NCI-H128 (cell line): ENCODE measurements around the gene TRAF3.
"Not testable (repeated sequence)": the region's sequence is repeated elsewhere in the genome, so short reads cannot be mapped to it uniquely, and the experiment has no call there.

Experiments
- DNase-seq: peaks from one replicate; lab custom pipeline; 2025; ENCODE audit not compliant: unreplicated experiment; lab: John Stamatoyannopoulos, UW

The TRAF3 gene

DNA sequence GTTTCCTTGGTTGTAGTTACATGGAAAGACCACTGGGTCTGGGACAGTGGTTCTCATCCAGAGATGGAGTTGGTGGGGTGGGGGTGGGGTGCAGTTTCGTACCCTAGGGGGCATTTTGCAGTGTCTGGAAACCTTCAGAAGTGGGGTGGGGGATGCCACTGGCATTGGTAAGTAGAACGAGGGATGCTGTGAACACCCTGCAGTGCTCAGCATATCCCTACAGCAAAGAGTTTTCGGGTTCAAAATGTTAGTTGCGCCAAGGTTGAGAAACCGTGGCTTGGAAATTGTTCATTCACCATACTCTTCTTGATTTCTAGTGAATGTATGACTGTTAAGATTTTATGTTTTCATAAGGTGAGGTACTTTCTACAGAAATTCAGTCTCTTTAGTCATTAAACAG, 28.7 kb downstream of the TRAF3 start:
- DNase-seq, result no peak

DNA sequence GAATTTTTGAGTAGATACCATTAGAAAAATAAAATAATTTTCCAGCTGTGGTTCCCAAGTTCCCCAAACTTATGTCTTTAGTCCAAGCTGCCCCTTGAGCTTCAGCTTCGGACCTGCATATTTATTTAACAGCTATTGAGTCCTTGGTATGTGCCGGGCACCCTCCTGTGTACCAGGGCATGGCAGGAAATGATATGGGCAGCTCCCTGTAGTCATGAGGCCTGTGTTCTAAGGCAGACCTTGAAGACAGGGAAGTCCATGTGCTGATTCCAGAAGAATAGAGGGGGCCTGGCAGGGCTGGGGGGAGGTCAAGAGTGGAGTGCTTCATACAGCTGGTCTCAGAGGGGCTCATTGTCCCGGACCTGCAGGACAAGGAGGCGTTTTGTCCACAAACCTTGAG, 29.2 kb downstream of the TRAF3 start:
- no peak for DNase-seq

DNA sequence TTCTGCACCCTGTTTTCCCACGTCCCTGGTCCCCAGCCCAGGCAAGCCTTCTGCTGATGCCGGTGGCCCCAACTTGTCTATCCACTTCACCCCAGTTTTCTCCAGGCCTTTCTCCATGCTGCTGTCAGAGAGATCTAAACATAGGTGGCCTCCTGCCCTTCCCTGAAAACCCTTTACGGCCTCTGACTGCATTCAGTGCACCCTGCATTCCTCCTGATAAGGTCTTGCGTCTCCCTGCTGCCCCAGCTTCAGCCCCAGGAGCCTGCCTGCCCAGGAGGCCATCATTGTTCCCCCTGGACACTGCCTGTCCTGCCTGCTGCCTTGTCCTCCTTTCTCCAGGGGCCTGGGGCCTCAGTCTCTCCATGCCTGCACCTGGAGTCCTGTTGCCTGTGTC, 29.8 kb downstream of the TRAF3 start:
- no peak for DNase-seq

DNA sequence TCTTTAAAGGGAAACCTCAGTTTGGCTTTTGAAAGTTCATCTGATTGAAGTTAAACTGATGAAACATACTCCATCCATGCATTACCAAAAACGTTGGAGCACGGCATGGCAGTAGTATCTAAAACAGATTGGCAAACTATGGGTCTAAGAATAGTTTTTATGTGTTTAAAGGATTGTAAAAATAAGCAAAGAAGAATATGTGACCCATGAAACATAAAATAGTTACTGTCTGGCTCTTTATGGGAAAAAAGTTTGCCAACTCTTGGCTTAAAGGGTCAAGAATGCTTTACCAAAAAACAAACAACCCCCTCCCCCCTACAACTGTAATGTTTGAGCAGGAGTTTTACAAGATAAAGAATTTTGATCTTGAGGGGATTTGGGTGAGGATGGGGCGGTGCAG, 32.6 kb downstream of the TRAF3 start:
- DNase-seq, result no peak

DNA sequence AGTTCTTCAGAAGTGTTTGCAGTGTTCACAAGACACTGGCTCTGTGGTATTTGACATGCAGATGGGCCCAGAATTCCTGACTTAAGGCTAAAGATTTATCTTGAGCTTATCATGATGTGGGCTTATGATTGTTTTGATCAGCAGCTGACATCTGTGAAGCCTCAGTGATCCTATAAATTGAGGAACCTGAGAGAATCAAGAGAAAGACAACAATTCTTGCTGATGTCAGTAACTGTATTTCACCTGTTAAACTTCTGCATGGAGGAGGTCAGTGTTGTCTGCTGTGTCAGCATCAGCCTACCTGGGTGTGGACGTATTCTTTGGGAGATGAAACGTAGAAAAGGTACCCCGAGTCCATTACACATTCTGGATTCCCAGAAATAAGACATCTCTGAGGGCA, 33.3 kb downstream of the TRAF3 start:
- no peak for DNase-seq

DNA sequence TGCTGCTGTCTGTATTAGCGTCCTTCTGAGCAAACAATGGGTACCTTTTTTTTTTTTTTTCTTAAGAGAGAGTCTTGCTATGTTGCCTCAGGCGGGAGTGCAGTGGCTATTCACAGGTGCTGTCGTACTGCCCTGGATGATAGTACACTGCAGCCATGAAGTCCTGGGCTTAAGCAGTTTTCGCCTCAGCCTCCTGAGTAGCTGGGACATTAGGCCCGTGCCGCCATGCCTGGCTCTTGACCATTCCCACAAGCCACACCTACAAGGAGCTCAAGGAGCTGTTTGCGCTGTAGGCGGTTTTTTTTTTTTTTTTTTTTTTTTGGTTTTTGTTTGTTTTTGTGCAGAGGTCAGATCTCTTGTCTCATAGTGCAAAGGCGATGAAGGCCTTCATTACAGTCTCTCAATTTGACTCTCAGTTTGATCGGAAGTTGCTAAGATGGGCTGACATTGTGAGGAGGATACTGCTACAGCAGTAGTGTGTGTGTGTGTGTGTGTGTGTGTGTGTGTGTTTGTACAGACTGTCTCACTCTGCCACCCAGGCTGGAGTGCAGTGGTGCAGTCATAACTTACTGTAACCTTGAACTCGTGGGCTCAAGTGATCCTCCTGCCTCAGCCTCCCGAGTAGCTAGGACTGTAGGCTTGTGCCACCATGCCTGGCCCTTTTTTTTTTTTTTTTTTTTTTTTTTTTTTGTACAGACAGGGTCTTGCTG, 34.2 kb downstream of the TRAF3 start:
- DNase-seq, result no peak

DNA sequence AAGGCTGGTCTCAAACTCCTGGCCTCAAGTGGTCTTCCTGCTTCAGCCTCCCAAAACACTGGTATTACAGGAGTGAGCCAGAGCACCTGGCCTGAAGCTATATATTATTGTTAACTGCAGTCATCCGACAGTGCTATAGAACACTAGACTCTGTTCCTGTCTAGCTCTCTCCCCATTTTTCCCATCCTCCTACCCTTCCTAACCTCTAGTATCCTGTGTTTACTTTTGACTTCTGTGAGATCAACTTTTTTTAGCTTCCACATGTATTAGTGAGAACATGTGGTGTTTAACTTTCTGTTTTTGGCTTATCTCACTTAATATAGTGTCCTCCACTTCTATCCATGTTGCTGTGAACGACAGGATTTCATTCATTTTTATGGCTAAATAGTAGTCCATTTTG, 34.7 kb downstream of the TRAF3 start:
- DNase-seq, result no peak

DNA sequence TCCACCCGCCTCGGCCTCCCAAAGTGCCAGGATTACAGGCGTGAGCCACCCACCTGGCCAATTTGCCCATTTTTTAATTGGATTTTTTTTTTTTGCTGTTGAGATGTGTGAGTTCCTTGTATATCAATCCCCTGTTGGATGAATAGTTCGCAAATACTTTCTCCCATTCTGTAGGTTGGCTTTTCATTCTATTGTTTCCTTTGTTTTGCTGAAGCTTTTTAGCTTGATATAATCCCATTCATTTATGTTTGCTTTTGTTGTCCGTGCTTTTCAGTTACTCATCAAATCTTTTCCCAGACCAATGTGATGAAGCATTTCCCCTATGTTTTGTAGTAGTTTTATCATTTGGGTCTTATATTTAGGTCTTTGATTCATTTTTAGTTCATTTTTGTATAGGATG, 36.4 kb downstream of the TRAF3 start:
- DNase-seq, result no peak

DNA sequence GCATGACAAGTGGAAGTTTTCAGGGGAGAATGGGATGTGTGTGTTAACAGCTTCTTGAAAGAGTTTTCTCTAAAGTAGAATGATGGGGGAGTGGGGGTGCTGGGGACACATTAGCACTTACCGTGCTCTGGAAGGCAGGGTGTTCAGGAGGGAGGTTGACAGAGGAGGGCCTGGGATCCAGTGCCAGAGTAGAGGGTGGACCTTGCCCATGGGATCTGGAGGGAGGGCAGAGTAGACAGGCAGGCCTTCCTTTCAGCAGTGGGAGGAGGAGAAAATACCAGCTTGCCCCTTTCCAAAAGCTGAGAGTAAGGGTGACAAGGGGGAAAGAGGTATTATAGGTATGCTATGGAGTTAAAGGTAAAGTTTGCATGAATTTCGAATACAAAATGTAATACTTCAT, 40.1 kb downstream of the TRAF3 start:
- no peak for DNase-seq

DNA sequence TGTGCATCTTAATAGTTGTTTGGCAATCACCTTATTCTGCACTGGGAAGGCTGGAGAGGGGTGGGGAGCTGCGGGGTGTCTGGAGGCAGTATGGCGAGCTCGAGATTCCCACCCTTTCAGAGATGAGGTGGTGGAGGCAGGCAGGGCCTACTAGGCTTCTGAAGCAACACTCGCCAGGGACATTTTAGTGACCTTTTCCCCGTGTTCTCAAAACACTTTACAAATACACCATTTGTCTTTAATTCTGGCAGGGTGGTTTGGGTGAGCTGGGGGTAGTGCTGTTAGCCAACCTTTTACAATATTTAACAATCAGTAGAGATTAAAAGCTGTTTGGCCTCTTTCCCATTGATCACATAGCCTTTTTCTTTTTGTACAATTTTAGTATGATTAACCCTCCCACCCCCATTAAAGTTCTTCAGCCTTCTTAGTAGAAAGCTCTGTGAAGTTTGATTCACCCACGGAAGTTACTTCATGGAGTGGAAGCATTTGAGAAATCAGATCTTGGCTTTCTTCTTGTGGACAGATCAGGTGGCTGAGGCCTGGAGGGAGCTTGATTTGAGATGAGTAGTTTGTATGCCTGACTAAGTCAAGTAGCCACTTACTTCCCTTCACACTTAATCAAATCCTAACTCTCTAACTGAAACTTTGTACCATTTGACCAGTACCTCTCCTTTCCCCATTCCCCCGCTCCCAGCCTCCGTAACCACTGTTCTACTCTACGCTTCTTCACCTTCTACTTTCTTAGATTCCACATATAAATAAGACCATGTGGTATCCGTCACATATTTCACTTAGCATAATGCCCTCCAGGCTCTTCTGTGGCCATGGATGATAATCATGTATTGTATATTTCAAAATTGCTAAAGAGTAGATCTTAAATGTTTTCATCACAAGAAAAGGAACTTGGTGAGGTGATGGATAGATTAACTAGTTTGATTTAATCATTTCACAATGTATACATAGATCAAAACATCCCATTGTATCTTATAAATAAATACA, 41.0 kb downstream of the TRAF3 start:
- DNase-seq, result no peak

DNA sequence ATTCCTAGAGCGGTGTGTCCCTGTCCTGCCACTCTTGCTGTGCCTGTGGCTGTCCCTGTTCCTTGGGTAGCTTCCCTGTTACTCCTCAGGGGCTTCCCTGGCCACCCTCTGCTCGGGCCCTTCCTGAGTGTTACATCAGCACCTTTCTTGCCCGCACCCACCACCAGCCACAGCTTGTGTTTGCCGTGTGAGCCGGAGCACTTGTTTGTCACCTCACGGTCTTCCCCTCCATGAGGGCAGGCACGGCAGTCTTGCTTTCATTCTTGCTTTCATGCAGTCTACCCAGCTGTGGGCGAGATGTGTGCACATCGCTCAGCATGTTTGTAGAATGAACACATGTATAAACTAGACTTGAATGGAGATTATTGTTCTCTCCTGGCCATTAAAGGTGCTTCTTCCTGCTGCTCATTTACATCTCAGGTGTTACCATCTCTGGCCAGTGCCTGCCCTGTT, 42.0 kb downstream of the TRAF3 start:
- no peak for DNase-seq

DNA sequence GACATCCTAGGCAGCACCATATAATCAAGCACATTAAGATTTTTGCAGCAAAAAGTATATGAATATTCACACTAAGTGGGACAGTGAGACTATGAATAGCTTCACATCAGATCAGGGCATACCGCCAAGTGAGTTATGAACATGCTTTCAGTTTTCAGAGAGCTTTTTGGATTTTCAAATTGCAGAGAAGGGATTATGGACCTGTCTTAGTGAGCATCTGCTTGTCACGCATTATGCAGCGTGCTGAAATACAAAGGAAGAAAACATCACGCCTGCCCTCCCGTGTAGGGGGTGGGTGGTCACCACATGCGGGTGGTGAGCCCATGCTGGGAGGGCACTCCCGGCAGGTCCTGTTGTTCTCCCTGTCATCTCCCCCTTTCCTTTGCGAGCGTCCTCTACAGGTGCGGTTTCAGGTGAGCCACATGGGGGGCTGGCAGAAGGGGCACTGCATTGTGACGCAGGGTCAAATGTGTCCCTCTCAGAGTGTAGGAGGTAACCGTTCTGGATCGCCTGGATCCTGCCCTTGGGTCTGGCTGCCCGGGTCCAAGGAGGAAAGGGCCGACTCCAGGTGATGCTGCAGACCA, 42.6 kb downstream of the TRAF3 start:
- DNase-seq, result no peak

DNA sequence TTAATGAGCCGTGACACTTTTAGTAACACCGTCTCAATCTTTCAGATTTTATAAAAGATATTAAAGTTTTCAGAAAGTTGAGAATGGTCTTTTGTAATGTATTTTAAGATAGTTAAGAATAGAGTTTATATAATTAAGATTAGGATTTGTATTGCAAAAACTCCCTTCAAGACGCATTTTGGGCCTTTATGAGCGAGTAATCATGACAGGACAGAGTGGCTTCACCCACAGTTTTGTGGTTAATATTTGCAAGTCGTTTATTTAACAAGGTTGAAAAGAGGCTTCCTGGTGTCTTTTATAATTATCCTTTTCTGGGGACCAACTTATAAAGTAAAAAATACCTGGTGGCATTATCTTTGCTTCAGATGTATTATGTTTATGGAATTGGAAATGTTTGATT, 44.0 kb downstream of the TRAF3 start:
- DNase-seq, result no peak

DNA sequence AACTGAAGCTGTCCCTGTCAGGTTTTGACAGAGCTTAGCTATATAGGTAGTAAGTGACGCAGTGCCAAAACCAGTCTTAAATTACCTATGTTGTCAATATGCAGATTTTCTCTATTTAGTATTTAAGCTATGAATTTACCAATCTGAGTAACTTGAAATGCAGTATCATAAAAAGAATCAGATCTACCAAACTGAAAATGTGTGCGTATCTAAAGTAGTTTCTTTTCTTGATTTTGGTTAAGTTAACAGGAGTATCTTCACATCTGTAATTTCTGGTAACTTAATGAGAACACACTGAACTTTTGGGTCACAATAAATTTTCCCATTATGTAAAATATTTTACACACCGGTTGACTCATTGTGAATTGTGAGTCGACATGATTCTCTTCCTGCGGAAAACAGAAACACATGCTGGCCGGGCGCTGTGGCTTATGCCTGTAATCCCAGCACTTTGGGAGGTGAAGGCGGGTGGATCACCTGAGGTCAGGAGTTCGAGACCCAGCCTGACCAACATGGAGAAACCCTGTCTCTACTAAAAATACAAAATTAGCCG, 45.1 kb downstream of the TRAF3 start:
- DNase-seq, result no peak

DNA sequence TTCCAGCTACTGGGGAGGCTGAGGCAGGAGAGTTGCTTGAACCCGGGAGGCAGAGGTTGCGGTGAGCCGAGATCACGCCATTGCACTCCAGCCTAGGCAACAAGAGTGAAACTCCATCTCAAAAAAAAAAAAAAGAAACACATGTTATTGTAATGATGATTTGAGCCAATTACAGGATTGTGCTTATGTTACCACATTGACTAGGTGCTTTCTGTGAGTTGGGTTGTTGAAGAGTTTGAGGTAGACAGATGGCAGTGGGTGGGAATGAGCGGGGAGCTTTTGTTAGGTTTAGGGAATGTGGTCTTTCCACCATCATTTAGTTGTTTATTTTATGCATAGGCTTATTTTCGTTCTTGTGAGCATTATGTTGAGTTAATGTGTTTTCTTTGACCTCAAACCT, 45.6 kb downstream of the TRAF3 start:
- DNase-seq, result not testable (repeated sequence)

DNA sequence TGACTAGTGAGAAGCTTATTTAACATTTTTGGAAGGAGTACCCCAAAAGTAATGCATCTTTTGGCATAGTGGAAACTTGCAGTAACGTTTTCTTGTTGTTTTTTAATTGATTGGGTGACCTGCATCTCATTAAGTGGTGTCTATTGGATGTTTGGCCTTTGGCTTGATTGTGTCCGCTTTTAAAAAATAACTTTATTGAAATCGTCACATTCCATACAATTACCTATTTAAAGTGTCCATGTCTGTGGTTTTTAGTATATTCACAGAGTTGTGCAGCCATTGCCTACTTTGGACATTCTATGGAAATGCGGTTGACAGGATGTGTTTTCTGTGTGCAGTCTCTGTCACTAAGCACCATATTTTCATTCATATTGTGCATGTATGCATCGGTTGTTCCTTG, 46.3 kb downstream of the TRAF3 start:
- DNase-seq, result no peak

DNA sequence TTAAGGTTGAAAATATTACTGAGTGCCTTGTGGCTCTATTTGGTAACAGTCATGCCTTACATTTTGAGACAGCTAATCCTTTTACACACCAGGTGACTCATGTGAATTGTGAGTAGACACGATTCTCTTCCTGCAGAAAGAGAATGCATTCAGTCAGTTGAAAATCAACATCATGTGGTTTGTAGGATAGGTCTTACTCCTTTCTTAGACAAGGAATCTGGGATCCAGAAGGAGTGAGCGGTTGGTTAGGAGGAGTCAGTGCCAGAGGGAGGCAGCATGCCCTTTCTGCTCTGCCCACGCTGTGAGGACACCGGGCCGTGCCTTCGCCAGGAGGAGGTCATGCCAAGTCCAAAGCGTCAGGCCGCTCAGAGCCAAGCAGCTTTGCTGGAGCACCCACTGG, 47.6 kb downstream of the TRAF3 start:
- DNase-seq, result no peak

DNA sequence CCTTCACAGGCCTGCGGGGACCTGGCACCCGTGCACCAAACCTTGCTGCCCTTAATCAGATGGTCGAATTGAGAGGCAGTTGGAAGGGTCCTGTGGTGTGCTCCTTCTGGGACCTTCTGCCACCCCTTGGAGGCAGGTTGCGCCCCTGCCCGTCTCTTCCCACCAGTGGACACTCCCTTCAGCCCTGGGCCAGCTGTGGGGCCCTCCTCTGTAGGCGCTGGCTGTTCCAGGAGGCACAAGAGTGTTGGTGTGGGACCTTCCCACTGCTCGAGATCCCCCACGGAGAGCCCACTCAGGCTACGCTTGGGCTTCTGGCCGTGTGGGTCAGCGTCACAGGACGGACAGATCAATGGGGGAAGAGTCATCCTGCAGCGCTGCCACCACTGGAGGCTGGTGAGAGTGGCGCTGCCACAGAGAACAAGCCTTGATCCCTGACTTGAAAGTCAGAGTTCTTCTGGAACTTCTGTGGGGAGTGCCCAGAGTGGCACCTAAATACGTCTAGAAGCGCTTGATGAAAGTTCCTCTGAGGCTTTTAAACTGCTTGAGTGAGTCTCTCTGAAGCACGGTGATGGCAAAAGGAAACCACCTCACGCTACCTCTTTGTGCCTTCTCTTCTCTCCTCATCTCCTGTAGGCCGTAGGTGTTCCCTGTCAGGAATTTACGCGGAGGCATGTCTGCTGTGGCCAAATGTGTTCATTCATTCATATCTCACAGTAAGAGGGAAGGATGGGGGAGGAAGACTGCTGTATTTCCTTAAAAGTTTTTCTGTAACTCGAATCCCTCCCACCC, 48.3 kb downstream of the TRAF3 start:
- DNase-seq, result no peak

DNA sequence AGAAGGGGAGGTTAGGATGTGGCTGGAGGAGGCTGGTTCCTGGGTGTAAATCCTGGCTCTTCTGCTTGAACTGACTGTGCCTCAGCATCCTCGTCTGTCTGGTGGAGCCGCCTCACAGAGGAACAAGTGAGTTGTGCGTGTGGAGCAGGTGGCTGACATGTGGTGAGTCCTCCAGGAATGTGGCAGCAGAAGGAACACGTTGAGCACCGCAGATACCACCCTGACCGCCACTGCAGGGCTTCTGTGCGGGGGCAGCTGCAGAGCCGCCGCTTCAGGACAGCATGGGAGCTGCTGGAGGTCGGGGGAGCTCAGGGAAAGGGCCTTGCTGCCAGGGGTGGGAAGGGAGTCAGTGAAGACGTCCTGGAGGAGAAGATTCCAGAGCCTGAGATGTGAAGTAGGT, 48.9 kb downstream of the TRAF3 start:
- no peak for DNase-seq

DNA sequence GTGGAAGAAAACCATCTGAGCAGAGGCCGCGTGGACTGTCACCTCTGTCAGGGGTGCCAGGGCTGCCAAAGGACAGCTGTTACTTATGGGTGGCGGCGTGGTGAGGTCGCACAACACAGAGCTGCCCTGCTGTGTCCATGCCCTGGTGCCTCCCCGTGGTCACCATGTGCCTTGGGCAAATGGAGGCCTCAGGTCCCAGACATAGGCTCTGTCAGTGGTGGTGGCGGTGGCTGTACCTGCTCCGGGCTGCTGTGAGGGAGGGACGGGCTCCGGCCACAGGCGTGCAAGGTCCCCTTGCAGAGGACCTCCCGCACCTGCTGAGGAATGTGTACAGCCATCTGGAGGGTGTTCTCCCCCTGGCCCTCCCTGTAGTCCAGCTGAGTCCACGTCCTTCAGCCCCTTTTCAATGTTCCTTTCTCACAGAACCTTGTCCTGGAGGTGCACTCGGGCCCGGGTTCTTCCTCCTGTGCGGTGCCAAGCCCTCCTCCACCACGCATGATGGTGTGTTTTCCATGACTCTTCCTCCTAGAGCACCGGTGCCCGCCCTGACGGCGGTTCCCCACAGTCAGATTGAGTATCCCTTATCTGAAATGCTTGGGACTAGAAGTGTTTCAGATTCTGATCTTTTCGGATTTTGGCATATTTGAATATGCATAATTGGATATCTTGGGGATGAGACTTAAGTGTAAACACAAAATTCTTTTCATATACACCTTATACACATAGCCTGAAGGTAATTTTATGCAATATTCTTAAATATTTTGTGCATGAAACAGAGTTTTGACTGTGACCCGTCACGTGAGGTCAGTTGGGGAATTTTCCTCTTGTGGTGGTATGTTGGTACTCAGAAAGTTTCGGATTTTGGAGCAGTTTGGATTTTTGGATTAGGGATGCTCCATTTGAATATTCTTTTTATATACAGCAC, 49.8 kb downstream of the TRAF3 start:
- no peak for DNase-seq
